ENCODE measurements around the gene ARHGAP10.

GRCh38 chr4:148061795-148062194 is 329.9 kb downstream of the ARHGAP10 start:
- TF ChIP-seq CTCF (conservative IDR thresholded peaks at IDR 0.05; ENCODE audit: low read length) (no peak), EZH2phosphoT487 (IDR thresholded peaks at IDR 0.05; ENCODE audit: borderline replicate concordance, low read depth, low read length) (no peak)
